ENCODE measurements around the gene TYMS. TPM values are rescaled to one million over a fixed set of nuclear protein-coding genes. Genes with fewer than 3 reads are reported as not detected.
"Not testable (repeated sequence)": the region's sequence is repeated elsewhere in the genome, so short reads cannot be mapped to it uniquely, and the experiment has no call there.

Gene TYMS
- total and polyA plus RNA-seq, 2 donors (not counting 3 experiments of a cell fraction or from before 2014, with no cell fraction given) = 136 to 200 TPM

- H3K4me2 ChIP-seq (ENCODE audit: insufficient read depth, low read length) = no peak overlapping the region
- no peaks in the 10 kb centered on the region for H3K79me2 ChIP-seq (ENCODE audit: control insufficient read depth, insufficient read depth, low read length)
- DNase-seq (ENCODE audit: low read depth, low spot score) = no peak
- no peak overlapping the region for H3K27ac ChIP-seq (ENCODE audit: insufficient read depth, low read depth, low read length)
- no peak overlapping the region for H3K4me3 ChIP-seq (replicated peaks in 1 of 3; ENCODE audit: insufficient read depth in 1 of 3, low read depth in 1 of 3, low read length in 3 of 3)
- no peak for TF ChIP-seq GATA2 (IDR thresholded peaks at IDR 0.05; ENCODE audit: insufficient read depth, insufficient read length, low read depth, low read length)
- no peak for TF ChIP-seq EZH2 (IDR thresholded peaks at IDR 0.05; ENCODE audit: borderline replicate concordance, low read depth, low read length, severe bottlenecking)
- TF ChIP-seq POLR2A (IDR thresholded peaks at IDR 0.05; ENCODE audit: low read depth, low read length) = no peak
- TF ChIP-seq JUN (IDR thresholded peaks at IDR 0.05; ENCODE audit: borderline replicate concordance, insufficient read depth, insufficient read length, low read depth) = no peak
- TF ChIP-seq CTCF (IDR thresholded peaks at IDR 0.05; ENCODE audit: extremely low read depth in 1 of 2, insufficient read depth in 1 of 2, low read depth in 1 of 2, low read length in 2 of 2) = no peak
- no TSS peak for BruUV-seq (replicated peaks)
- dilution Hi-C loops (cut with MboI; ENCODE audit: extremely low pct_ligation_motif_present, low sequenced_read_pairs) (no loop called here), intact Hi-C loops (cut with micrococcal nuclease) (no loop called here)
- no peaks in the 10 kb centered on the region for H3K27me3 ChIP-seq (ENCODE audit: control insufficient read depth in 2 of 2, insufficient read depth in 2 of 2, low read length in 2 of 2)
- no peak for FAIRE-seq
- H3K9ac ChIP-seq (replicated peaks; ENCODE audit: extremely low read depth, insufficient read depth, low read length) = no peak overlapping the region
- H2AFZ ChIP-seq (ENCODE audit: low read depth, low read length) = no peak overlapping the region
- peaks cover 3 to 4% of the 10 kb centered on the region in 2 experiments for H3K36me3 ChIP-seq (ENCODE audit: control insufficient read depth in 2 of 2, extremely low read depth in 1 of 2, insufficient read depth in 2 of 2, low read length in 2 of 2)
- H3K4me1 ChIP-seq (ENCODE audit: control insufficient read depth, extremely low read depth, insufficient read depth, low read length) = no peaks in the 10 kb centered on the region
- CTCF ChIA-PET = no interaction called here
- no peaks in the 10 kb centered on the region for H3K9me1 ChIP-seq (replicated peaks; ENCODE audit: control insufficient read depth, extremely low read depth, insufficient read depth, low read length)
- no peaks in the 10 kb centered on the region for H3K9me3 ChIP-seq (replicated peaks; ENCODE audit: control insufficient read depth, insufficient read depth, low read length)
- no peaks in the 10 kb centered on the region for H4K20me1 ChIP-seq (replicated peaks; ENCODE audit: control insufficient read depth, extremely low read depth, insufficient read depth, low read length)
- POLR2A ChIA-PET = no interaction called here
Measured at GRCh38 chr18:681985-682384, 24.5 kb downstream of the TYMS start.

- H3K9me3 ChIP-seq (replicated peaks; ENCODE audit: control insufficient read depth, insufficient read depth, low read length); H3K4me2 ChIP-seq (ENCODE audit: insufficient read depth, low read length); H3K4me3 ChIP-seq (replicated peaks in 1 of 3; ENCODE audit: insufficient read depth in 1 of 3, low read depth in 1 of 3, low read length in 3 of 3); H2AFZ ChIP-seq (ENCODE audit: low read depth, low read length); dilution Hi-C loops (cut with MboI; ENCODE audit: extremely low pct_ligation_motif_present, low sequenced_read_pairs); H3K27ac ChIP-seq (ENCODE audit: insufficient read depth, low read depth, low read length); H3K36me3 ChIP-seq (ENCODE audit: control insufficient read depth in 2 of 2, extremely low read depth in 1 of 2, insufficient read depth in 2 of 2, low read length in 2 of 2); H3K9ac ChIP-seq (replicated peaks; ENCODE audit: extremely low read depth, insufficient read depth, low read length); FAIRE-seq; H3K27me3 ChIP-seq (ENCODE audit: control insufficient read depth in 2 of 2, insufficient read depth in 2 of 2, low read length in 2 of 2); H3K79me2 ChIP-seq (ENCODE audit: control insufficient read depth, insufficient read depth, low read length); H3K4me1 ChIP-seq (ENCODE audit: control insufficient read depth, extremely low read depth, insufficient read depth, low read length); BruUV-seq (replicated peaks); intact Hi-C loops (cut with micrococcal nuclease); DNase-seq (ENCODE audit: low read depth, low spot score); POLR2A ChIA-PET; H4K20me1 ChIP-seq (replicated peaks; ENCODE audit: control insufficient read depth, extremely low read depth, insufficient read depth, low read length); H3K9me1 ChIP-seq (replicated peaks; ENCODE audit: control insufficient read depth, extremely low read depth, insufficient read depth, low read length); CTCF ChIA-PET: not testable (repeated sequence)
Measured at GRCh38 chr18:682416-682815, 25.0 kb downstream of the TYMS start.
